ENCODE results near the gene PANX2.
"Not testable (repeated sequence)": the region's sequence is repeated elsewhere in the genome, so short reads cannot be mapped to it uniquely, and the experiment has no call there.

Gene PANX2

GRCh38 chr22:50170453-50171318 lies at the start of gene PANX2:
PANX2 (plus strand) TSS chr22:50170731; CDS start chr22:50170731, 0 bp downstream.
- DNase-seq: peak; percentile 63

GRCh38 chr22:50121202-50121740 lies 49.3 kb upstream of the PANX2 start:
- no peak for DNase-seq

- no peak for DNase-seq
These were observed 47.4 kb upstream of the PANX2 start for GRCh38 chr22:50123119-50123518.

DNA sequence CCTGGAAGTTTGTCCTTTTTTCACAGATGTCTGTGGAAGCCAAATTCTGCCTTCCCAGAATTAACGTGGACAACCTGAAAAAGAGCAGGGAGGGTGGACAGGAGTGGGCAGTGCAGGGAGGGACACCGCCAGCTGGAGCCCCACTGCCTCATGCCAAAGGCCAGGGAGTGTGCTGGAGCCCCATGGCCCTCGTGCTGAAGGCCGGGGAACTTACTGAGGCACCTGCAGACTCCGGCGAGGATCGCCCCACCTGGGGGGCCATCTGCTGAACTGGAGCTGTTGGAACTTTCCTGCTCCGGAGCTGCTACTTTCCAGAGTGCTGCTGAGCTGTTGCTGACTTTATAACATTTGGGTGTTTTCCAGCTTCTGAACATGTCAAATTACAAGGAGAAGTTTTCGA lies 45.5 kb upstream of the PANX2 start:
- DNase-seq: no peak

DNA sequence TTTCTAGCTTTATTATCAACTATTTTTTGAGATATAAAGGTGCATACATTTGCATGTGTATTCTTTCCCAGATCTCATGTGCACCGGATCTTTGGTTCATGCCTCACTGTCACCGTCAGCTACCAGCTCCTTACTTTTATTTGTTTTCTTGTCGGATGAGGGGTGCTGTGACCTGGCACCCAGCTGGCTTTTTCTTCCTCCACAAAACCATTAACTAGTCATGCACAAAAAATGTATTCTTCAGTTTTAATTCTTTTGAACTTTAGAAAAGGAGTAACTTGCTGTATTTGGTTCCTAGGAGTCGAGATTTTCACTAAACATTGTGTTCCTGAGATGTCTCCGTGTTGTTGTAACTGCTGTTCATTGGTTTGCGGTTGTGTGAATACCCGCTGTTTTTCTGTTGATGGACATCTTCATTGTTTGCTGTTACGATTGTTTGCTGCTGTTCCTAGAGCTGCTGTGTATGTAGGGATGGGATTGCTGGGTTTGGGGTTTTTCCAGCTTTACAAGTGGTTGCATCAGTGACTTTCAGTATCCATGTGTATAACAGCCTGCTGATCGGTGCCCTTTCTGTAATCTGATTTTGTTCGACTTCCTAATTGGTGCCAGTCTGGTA lies 41.3 kb upstream of the PANX2 start:
- DNase-seq: no peak

- DNase-seq: no peak
These were observed 38.6 kb upstream of the PANX2 start for GRCh38 chr22:50131894-50132293.

GRCh38 chr22:50134481-50134880 lies 36.0 kb upstream of the PANX2 start:
- DNase-seq: no peak

- no peak for DNase-seq
These were observed 33.9 kb upstream of the PANX2 start for GRCh38 chr22:50136581-50137015.

DNA sequence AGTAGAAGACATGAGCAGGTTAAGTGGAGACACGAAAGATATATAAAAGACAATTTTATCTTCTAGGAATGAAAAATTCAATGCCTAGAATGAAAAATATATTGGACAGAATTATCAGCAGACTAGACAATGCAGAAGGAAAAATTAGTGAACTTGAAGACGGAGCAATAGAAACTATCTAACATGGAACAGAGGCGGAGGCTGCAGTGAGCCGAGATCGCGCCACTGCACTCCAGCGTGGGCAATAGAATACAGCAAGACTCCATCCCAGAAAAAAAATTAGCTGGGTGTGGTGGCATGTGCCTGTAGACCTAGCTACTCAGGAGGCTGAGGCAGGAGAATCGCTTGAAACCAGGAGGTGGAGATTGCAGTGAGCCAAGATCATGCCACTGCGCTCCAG lies 33.3 kb upstream of the PANX2 start:
- DNase-seq: not testable (repeated sequence)

- DNase-seq: no peak
These were observed 32.5 kb upstream of the PANX2 start for GRCh38 chr22:50138041-50138440.

DNA sequence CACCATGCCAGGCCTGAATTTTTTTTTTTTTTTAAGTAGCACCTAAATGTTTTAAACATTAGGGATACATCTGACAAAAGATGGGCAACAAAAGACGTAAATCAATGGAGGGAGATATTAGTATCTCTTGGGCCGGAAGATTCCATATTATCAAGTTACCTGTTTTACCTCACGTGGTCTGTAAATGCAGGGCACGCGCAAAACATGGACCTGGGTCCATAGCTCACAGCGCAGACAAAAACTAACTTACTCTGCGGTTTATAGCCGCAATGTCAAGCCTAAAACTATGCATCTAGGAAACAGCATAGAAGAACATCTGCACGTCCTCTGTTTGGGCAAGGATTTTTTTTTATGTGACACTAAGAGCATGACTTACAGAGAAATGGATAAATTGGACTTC lies 31.5 kb upstream of the PANX2 start:
- no peak for DNase-seq

GRCh38 chr22:50139843-50140415 lies 30.6 kb upstream of the PANX2 start:
- DNase-seq: no peak

GRCh38 chr22:50140615-50141014 lies 29.9 kb upstream of the PANX2 start:
- no peak for DNase-seq

- DNase-seq: no peak
These were observed 29.1 kb upstream of the PANX2 start for GRCh38 chr22:50141462-50141861.

DNA sequence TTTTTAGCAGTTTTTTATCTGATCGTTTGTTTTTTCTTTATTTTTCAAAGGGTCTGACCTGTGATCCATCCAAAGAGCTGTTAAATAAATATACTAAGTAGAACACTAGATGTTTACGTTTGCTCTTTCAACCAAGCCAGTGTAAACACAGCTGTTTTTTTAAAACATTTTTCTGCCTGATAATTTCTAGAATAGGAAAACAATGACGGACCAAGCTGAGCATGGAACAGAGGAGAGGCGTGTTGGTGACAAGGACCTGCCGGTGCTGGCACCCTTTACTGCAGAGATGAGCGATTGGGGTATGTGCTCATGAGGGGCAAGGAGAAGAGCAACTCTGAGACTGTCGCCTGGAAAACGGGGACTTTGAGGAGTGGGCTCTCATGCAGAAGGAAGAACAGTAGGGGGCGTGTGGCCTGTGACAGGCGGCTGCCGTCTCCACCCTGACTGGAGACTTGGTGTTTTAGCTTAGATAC lies 28.6 kb upstream of the PANX2 start:
- DNase-seq: peak; percentile 55

- DNase-seq: no peak
These were observed 27.4 kb upstream of the PANX2 start for GRCh38 chr22:50143096-50143495.

DNA sequence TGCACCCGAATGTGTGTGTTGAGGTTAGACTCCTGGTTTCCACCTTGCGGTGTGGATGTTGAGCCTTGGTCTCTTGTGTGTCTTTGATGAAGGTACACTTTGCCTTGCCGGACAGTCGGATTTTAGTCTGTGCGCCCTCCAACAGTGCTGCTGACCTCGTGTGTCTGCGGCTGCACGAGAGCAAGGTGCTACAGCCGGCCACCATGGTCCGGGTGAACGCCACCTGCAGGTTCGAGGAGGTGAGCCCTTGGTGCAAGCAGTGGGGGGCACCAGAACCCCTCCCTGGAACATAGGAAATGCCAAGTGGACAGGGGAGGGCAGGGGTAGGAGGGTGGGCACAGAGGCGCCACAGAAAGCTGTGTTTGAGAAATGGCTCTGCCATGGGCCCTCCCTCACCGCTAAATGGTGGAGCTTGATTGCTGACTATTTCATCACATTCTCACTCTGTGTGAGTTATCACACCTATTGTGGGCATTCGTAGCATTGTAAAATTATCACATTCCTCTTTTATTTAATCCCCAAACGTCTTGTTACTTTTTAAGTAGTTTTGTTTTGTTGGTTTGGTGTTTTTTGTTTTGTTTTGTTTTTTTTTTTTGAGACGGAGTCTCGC lies 26.4 kb upstream of the PANX2 start:
- DNase-seq: no peak

DNA sequence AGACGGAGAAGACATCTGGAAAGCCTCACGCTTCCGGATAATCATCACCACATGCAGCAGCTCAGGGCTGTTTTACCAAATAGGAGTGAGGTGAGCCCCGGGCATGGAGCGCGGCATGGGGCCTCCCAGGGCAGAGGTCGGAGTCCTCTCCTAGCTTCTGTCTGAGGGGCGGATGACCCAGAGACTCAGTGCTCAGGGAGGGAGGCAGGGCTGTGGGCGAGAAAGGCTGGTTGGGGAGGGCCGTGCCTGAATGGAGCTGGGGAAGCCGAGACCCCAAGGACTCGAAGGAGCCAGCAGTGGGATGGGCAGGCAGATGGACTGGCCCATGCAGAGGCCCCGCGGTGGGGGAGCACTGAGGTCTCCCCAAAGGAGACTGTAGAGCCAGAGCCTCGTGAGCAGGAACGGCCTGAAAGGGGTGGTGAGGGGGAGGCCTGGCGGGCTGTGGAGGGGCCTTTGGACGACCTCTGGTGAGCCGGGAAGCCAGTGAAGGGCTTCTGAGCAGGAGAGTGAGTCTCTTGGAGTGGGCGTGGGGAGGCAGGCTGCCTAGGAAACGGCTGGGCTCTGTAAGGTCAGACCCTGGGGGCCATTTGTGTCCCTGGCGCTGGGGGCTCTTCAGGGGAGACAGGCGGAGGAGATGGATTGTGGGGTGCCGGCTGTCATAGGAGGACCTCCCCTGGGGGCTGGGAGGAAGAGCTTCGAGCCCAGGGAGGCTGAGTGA lies 24.7 kb upstream of the PANX2 start:
- DNase-seq: peak; percentile 42

DNA sequence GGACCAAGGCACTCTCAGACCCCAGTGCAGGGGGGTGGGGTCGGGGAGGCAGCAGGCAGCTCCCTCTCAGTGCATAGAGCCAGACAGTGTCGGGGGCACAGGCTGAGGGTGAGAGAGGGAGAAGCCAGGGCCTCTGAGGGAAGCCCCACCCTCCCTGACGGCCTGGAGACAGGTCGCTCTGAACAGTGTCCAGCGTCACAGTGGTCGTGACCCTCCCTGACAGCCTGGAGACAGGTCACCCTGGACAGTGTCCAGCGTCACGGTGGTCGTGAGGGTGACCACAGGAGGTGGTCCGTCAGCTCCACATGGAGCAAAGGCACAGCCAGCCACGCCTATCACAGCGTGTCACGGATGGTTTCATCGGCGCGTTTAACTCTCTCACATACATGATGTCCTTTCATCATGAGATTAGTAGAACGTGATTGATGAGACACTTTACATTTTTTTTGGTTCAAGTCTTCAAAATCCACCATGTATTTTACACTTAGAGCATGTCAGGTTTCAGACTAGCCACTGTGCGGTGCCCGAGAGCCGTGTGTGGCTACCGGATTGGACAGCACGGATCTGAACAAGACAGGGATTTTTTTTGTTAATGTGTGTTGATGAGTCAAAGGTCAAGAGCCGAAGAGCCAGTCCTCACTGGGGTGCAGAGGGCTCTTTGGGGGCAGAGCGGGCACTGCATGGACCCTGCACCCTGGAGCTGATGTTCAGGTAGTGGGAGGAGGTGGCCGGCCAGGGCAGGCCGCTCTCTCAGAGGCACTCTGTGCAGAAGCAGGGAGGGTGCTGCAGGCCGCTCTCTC lies 23.9 kb upstream of the PANX2 start:
- peak; percentile 75 for DNase-seq

DNA sequence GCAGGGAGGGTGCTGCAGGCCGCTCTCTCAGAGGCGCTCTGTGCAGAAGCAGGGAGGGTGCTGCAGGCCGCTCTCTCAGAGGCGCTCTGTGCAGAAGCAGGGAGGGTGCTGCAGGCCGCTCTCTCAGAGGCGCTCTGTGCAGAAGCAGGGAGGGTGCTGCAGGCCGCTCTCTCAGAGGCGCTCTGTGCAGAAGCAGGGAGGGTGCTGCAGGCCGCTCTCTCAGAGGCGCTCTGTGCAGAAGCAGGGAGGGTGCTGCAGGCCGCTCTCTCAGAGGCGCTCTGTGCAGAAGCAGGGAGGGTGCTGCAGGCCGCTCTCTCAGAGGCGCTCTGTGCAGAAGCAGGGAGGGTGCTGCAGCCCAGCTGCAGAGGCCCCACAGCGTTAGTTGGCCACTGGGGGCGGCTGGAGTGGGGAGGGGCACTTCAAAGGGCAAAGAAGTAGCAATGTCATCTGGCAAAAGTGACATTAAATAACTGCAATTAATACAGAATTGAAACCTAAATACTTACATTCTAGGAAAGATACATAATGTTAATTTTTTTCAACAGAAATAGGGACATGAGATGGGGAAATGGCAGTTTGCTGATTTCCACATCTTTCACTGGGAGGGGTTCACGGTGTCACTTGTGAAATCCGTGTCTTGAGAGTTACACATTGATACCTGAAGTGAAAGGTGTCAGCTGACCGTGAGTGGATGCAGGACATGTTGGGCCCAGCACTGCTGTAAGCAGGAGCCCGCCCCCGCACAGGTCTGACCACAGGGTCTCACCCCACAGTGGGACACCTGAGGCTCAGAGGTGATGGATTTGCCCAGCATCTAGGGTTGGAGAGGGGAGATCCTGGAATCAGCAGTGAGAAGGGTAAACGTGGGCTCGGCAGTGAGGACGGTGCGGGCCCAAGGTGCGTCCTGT lies 23.0 kb upstream of the PANX2 start:
- not testable (repeated sequence) for DNase-seq

DNA sequence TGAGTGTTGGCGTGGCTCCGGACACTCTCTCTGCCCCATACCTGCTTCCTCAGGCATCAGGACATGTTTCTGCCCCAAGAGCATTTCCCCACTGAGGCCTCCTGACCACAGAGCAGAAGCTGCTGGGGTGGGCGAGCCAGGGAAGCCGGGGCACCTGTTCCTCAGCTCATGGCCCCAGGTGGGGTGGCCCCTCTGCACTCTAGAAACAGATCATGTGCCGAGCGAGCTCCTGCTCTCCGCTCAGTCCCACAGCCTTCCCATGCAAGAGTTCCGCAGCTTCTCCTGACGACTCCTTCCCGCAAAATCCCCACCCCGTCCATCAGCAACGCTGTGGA lies 22.4 kb upstream of the PANX2 start:
- no peak for DNase-seq
